Neural progenitor cell (in vitro differentiated cells): ENCODE results near the gene OSBPL8. TPM values are rescaled to one million over a fixed set of nuclear protein-coding genes. Genes with fewer than 3 reads are reported as not detected.
"Not testable (repeated sequence)": the region's sequence is repeated elsewhere in the genome, so short reads cannot be mapped to it uniquely, and the experiment has no call there.

Experiments used
- DNase-seq: peaks from one replicate; pipeline ENCODE4 v3.0.0-alpha.2; 2016; ENCODE audit warnings: low spot score
- H2AFZ ChIP-seq: fragments of 200-600 bp; sonication (generic); replicated peaks from 2 replicates; pipeline ENCODE4 v1.6.1; 2016; ENCODE audit warnings: antibody characterized with exemption
- H3F3A ChIP-seq: fragments of 200-600 bp; sonication (generic); 2 replicates; pipeline ENCODE4 v1.6.1; 2016; ENCODE audit warnings: antibody characterized with exemption, low read depth
- H3K27ac ChIP-seq: fragments of 200-600 bp; sonication (generic); 2 replicates; pipeline ENCODE4 v1.5.1; 2016; ENCODE audit warnings: mild to moderate bottlenecking
- H3K27me3 ChIP-seq: fragments of 200-600 bp; sonication (generic); 2 replicates; pipeline ENCODE4 v1.6.1; 2016; ENCODE audit warnings: mild to moderate bottlenecking, moderate library complexity
- H3K36me3 ChIP-seq: fragments of 200-600 bp; sonication (generic); 2 replicates; pipeline ENCODE4 v1.5.1; 2016
- H3K4me1 ChIP-seq: fragments of 200-600 bp; sonication (generic); 2 replicates; pipeline ENCODE4 v1.6.1; 2016; ENCODE audit warnings: mixed run types
- H3K4me2 ChIP-seq: fragments of 200-600 bp; sonication (generic); 2 replicates; pipeline ENCODE4 v1.6.1; 2016
- H3K4me3 ChIP-seq: fragments of 200-600 bp; sonication (generic); 2 replicates; pipeline ENCODE4 v1.5.1; 2016
- H3K79me2 ChIP-seq: fragments of 200-600 bp; sonication (generic); 2 replicates; pipeline ENCODE4 v1.6.1; 2016; ENCODE audit warnings: low read depth
- H3K9ac ChIP-seq: fragments of 200-600 bp; sonication (generic); 2 replicates; pipeline ENCODE4 v1.6.1; 2016
- H3K9me3 ChIP-seq: fragments of 200-600 bp; sonication (generic); 2 replicates; pipeline ENCODE4 v1.5.1; 2016; ENCODE audit warnings: low read depth
- H4K20me1 ChIP-seq: fragments of 200-600 bp; sonication (generic); 2 replicates; pipeline ENCODE4 v1.6.1; 2016; ENCODE audit warnings: low read depth
- H3K27ac Mint-ChIP-seq: 3 replicates; pipeline ENCODE4 v1.8.0; 2021; ENCODE audit warnings: mixed read lengths
- H3K27me3 Mint-ChIP-seq: 2 replicates; pipeline ENCODE4 v1.8.0; 2022; ENCODE audit warnings: low read depth, mild to moderate bottlenecking, inconsistent platforms, moderate library complexity, mixed read lengths; ENCODE audit not compliant: insufficient read depth
- H3K36me3 Mint-ChIP-seq: 3 replicates; pipeline ENCODE4 v1.8.0; 2021; ENCODE audit warnings: mixed read lengths
- H3K4me1 Mint-ChIP-seq: 3 replicates; pipeline ENCODE4 v1.8.0; 2021; ENCODE audit warnings: mixed read lengths
- H3K4me3 Mint-ChIP-seq: 3 replicates; pipeline ENCODE4 v1.8.0; 2021; ENCODE audit warnings: mild to moderate bottlenecking, moderate library complexity, mixed read lengths
- H3K9me3 Mint-ChIP-seq: 3 replicates; pipeline ENCODE4 v1.8.0; 2020; ENCODE audit warnings: mixed read lengths
- EZH2 ChIP-seq: fragments of 200-600 bp; sonication (generic); IDR thresholded peaks from 2 replicates; pipeline ENCODE4 v1.6.1; 2017; ENCODE audit warnings: antibody characterized with exemption, mild to moderate bottlenecking, moderate library complexity
- EZH2phosphoT487 ChIP-seq: fragments of 200-600 bp; sonication (generic); IDR thresholded peaks from 2 replicates; pipeline ENCODE4 v1.6.1; 2017; ENCODE audit warnings: antibody characterized with exemption
- total RNA-seq: library from RNA; depleted of rRNA; stranded (reverse); fragments of >200 nt; gene quantifications from 2 replicates; pipeline ENCODE4 v1.2.3, GENCODE V29; 2015; ENCODE audit warnings: low replicate concordance
- TF ChIP-seq, protein P1 (sequence below): fragments of 200-600 bp; sonication (generic); IDR thresholded peaks from 2 replicates; pipeline ENCODE4 v1.5.1; 2017; ENCODE audit warnings: antibody characterized with exemption, mild to moderate bottlenecking

Gene OSBPL8
- total RNA-seq, 1 donor from 2014 or later = 93.6 TPM

DNA sequence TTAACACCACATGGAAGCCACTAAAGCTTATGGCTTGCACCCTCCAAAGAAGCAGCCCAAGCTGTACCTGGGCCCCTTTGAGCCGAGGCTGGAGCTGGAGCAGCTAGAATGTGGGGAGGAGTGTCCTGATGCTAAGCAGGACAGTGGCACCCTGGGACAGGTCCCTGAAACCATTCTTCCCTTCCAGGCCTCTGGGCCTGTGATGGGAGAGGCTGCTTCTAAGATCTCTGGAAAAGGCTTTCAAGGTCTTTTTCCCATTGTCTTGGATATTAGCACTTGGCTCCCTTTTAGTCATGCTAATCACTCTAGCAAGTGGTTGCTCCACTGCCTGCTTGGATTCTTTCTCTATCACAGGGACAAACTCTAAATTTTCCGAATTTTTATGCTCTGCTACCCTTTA, 40.9 kb downstream of the OSBPL8 start:
- Mint-ChIP-seq H3K36me3 (peaks cover 58% of the 10 kb centered on the region), H3K4me3 (no peak overlapping the region), H3K27me3 (no peaks in the 10 kb centered on the region), H3K27ac (no peak overlapping the region), H3K9me3 (peaks cover 64% of the 10 kb centered on the region), H3K4me1 (no peaks in the 10 kb centered on the region)
- H2AFZ ChIP-seq = no peak overlapping the region
- peaks cover 81% of the 10 kb centered on the region for H3K79me2 ChIP-seq
- no peaks in the 10 kb centered on the region for H3K4me1 ChIP-seq
- H3K27me3 ChIP-seq = no peaks in the 10 kb centered on the region
- H3F3A ChIP-seq = no peaks in the 10 kb centered on the region
- H3K4me3 ChIP-seq = no peak overlapping the region
- H3K9me3 ChIP-seq = peaks cover 6% of the 10 kb centered on the region
- H3K36me3 ChIP-seq = peaks cover 3% of the 10 kb centered on the region
- no peak overlapping the region for H3K9ac ChIP-seq
- H3K4me2 ChIP-seq = no peak overlapping the region
- no peak for DNase-seq
- H4K20me1 ChIP-seq = no peaks in the 10 kb centered on the region
- TF ChIP-seq, protein P1, sequence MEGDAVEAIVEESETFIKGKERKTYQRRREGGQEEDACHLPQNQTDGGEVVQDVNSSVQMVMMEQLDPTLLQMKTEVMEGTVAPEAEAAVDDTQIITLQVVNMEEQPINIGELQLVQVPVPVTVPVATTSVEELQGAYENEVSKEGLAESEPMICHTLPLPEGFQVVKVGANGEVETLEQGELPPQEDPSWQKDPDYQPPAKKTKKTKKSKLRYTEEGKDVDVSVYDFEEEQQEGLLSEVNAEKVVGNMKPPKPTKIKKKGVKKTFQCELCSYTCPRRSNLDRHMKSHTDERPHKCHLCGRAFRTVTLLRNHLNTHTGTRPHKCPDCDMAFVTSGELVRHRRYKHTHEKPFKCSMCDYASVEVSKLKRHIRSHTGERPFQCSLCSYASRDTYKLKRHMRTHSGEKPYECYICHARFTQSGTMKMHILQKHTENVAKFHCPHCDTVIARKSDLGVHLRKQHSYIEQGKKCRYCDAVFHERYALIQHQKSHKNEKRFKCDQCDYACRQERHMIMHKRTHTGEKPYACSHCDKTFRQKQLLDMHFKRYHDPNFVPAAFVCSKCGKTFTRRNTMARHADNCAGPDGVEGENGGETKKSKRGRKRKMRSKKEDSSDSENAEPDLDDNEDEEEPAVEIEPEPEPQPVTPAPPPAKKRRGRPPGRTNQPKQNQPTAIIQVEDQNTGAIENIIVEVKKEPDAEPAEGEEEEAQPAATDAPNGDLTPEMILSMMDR = no peak
- TF ChIP-seq EZH2 (no peak), EZH2phosphoT487 (no peak)
- H3K27ac ChIP-seq = no peak overlapping the region

DNA sequence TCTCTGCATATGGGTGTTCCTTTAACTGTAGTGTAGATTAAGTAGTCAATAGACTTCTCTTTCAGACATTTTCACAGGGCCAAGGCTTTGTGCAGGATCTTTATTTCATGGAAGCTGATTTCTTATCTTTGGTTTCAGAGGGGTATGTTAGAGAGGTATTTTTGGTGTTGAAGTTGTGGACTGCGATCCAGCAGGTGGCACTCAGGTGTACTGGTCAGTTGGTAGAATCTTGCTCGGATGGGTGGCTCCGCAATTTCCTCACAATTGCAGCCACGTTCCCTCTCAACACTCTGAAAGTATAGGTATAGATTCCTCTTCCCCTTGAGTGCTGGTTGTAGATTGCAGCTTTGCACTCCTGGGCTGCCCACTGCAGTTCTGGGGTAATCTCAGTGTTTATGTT, 44.3 kb downstream of the OSBPL8 start:
- no peak overlapping the region for H3K27ac ChIP-seq
- H4K20me1 ChIP-seq = no peaks in the 10 kb centered on the region
- no peak overlapping the region for H3K9ac ChIP-seq
- no peak overlapping the region for H2AFZ ChIP-seq
- Mint-ChIP-seq H3K9me3 (peaks cover 61% of the 10 kb centered on the region), H3K4me1 (no peaks in the 10 kb centered on the region), H3K27ac (no peak overlapping the region), H3K4me3 (no peak overlapping the region), H3K27me3 (peaks cover 3% of the 10 kb centered on the region), H3K36me3 (peaks cover 50% of the 10 kb centered on the region)
- H3K9me3 ChIP-seq = peaks cover 4% of the 10 kb centered on the region
- no peaks in the 10 kb centered on the region for H3K4me1 ChIP-seq
- no peak for DNase-seq
- peaks cover 3% of the 10 kb centered on the region for H3K36me3 ChIP-seq
- H3K4me2 ChIP-seq = no peak overlapping the region
- TF ChIP-seq EZH2 (no peak), EZH2phosphoT487 (no peak)
- TF ChIP-seq, protein P1 = no peak
- peaks cover 46% of the 10 kb centered on the region for H3K79me2 ChIP-seq
- no peaks in the 10 kb centered on the region for H3F3A ChIP-seq
- H3K27me3 ChIP-seq = no peaks in the 10 kb centered on the region
- H3K4me3 ChIP-seq = no peak overlapping the region

DNA sequence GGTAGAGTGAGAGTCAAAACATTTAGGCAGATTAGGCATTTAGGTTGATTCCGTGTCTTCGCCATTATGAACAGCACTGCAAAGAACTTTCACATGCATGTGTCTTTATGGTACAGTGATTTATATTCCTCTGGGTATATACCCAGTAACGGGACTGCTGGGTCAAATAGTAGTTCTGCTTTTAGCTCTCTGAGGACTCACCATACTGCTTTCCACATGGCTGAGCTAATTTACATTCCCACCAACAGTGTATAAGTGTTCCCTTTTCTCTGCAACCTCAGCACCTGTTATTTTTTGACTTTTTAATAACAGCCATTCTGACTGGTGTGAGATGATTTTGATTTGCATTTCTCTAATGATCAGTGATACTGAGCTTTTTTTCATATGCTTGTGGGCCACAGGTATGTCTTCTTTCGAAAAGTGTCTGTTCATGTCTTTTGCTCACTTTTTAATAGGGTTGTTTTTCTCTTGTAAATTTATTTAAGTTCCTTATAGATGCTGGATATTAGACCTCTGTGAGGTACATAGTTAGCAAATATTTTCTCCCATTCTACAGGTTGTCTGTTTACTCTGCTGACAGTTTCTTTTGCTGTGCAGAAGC, 48.4 kb downstream of the OSBPL8 start:
- H3K27ac Mint-ChIP-seq, H4K20me1 ChIP-seq, H3K4me3 ChIP-seq, H3K4me3 Mint-ChIP-seq, H3K27ac ChIP-seq, H3K9ac ChIP-seq, DNase-seq, H2AFZ ChIP-seq, H3K36me3 ChIP-seq, H3K27me3 Mint-ChIP-seq, H3F3A ChIP-seq, H3K4me1 ChIP-seq, H3K4me2 ChIP-seq, H3K9me3 ChIP-seq, H3K4me1 Mint-ChIP-seq, H3K27me3 ChIP-seq: not testable (repeated sequence)
- H3K79me2 ChIP-seq = peaks cover 34% of the 10 kb centered on the region
- Mint-ChIP-seq H3K36me3 (peaks cover 32% of the 10 kb centered on the region), H3K9me3 (peaks cover 39% of the 10 kb centered on the region)

DNA sequence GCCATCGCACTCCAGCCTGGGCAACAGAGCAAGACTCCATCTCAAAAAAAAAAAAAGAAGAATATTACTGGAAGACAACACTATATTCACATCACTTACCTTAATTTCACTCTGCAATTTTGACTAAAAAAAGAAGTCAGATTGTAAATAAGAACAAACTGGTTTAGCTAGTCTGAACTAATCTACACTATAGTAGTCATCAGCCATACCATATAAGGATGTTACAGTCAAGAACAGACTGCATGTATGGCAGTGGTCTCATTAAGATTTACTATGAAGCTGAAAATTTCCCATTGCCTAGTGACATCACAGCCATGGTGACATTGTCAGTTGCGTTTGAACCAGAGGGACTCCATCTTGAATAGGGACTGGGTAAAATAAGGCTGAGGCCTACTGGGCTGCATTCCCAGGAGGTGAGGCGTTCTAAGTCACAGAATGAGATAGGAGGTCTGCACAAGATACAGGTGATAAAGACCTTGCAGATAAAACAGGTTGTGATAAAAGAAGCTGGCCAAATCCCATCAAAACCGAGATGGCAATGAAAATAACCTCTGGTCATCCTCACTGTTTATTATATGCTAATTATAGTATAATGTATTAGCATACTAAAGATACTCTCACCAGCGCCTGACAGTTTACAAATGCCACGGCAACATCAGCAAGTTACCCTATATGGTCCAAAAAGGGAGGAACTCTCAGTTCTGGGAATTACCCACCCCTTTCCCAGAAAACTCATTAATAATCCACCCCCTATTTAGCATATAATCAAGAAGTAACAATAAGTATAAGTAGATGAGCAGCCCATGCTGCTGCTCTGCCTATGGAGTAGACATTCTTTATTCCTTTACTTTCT, 51.2 kb downstream of the OSBPL8 start:
- Mint-ChIP-seq H3K4me3 (no peak overlapping the region), H3K36me3 (peaks cover 20% of the 10 kb centered on the region), H3K27ac (no peak overlapping the region), H3K4me1 (no peaks in the 10 kb centered on the region), H3K27me3 (peaks cover 7% of the 10 kb centered on the region), H3K9me3 (peaks cover 20% of the 10 kb centered on the region)
- DNase-seq = no peak
- Histone ChIP-seq H3F3A (no peaks in the 10 kb centered on the region), H3K36me3 (no peaks in the 10 kb centered on the region), H3K4me3 (no peak overlapping the region), H3K79me2 (peaks cover 39% of the 10 kb centered on the region), H2AFZ (no peak overlapping the region), H3K4me2 (no peak overlapping the region), H4K20me1 (no peaks in the 10 kb centered on the region), H3K27ac (no peak overlapping the region), H3K9ac (no peak overlapping the region), H3K27me3 (no peaks in the 10 kb centered on the region), H3K4me1 (no peaks in the 10 kb centered on the region), H3K9me3 (peaks cover 7% of the 10 kb centered on the region)
- TF ChIP-seq EZH2phosphoT487 (no peak), EZH2 (no peak)
- TF ChIP-seq, protein P1 = no peak
